Urothelium cell line (cell line): ENCODE data around the gene BMP8A.

Experiments
- DNase-seq: peaks from one replicate; pipeline ENCODE4 v3.0.0; 2011; ENCODE audit warnings: low spot score, mixed read lengths
- FAIRE-seq: peaks from 2 replicates; lab custom pipeline; 2011; peaks lifted over from hg19 to GRCh38; lab: Jason Lieb, UNC

Gene BMP8A

GRCh38 chr1:39566441-39567137 is 75.2 kb downstream of the BMP8A start:
- DNase-seq (no peak), FAIRE-seq (no peak)

GRCh38 chr1:39567302-39567701 is 75.9 kb downstream of the BMP8A start:
- no peak for DNase-seq
- no peak for FAIRE-seq

GRCh38 chr1:39568208-39568607 is 76.8 kb downstream of the BMP8A start:
- DNase-seq, result no peak
- no peak for FAIRE-seq

GRCh38 chr1:39569034-39569433 is 77.6 kb downstream of the BMP8A start:
- FAIRE-seq (no peak), DNase-seq (no peak)

GRCh38 chr1:39570477-39571177 is 79.2 kb downstream of the BMP8A start:
- DNase-seq (no peak), FAIRE-seq (no peak)

- FAIRE-seq, result no peak
- DNase-seq, result no peak
Observed at GRCh38 chr1:39571178-39571483, 79.7 kb downstream of the BMP8A start.

GRCh38 chr1:39572379-39573096 is 81.1 kb downstream of the BMP8A start:
- no peak for DNase-seq
- no peak for FAIRE-seq

GRCh38 chr1:39573097-39573465 is 81.6 kb downstream of the BMP8A start:
- FAIRE-seq (no peak), DNase-seq (no peak)

GRCh38 chr1:39573736-39574624 is 82.5 kb downstream of the BMP8A start:
- FAIRE-seq, result no peak
- DNase-seq, result no peak

GRCh38 chr1:39574646-39575045 is 83.2 kb downstream of the BMP8A start:
- FAIRE-seq (no peak), DNase-seq (peak; percentile 35)
